ENCODE measurements around the gene KCNIP1.

DNA sequence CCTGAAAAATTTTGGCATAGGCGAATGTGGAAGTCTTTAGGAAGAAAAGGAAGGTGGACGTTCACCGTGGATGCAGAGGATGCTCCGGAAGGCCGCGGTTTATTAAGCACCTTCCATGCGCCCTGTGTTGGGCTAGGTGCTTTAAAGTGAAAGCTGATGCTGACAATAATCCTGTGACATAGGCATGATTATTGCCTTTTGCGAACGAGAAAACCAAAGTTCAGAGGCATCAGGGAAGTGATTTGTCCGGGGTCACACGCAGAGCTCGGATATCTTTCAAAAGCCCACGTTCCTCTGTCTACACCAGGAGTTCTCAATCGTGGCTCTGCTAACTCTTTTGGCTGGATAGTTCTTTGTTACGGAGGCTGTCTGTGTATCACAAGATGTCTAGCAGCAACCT lies 267.7 kb downstream of the KCNIP1 start:
- TF ChIP-seq EZH2 (IDR thresholded peaks at IDR 0.05) (no peak), POLR2AphosphoS5 (IDR thresholded peaks at IDR 0.05; ENCODE audit: borderline replicate concordance, low read depth, low read length) (no peak)
